WTC11 (cell line): ENCODE data around the gene ARL4C.

Source experiments
- ATF1 ChIP-seq: sonication (generic); formaldehyde crosslinking; IDR thresholded peaks from 2 replicates; pipeline ENCODE4 v1.8.1; 2023; ENCODE audit warnings: mild to moderate bottlenecking, moderate library complexity, missing genetic modification reagents
- FOXP1 ChIP-seq: sonication (generic); formaldehyde crosslinking; IDR thresholded peaks from 2 replicates; pipeline ENCODE4 v1.8.0; 2022; ENCODE audit warnings: missing genetic modification reagents, mild to moderate bottlenecking, moderate library complexity, borderline replicate concordance
- NFYB ChIP-seq: sonication (generic); formaldehyde crosslinking; conservative IDR thresholded peaks from 2 replicates; pipeline ENCODE4 v1.8.0; 2022; ENCODE audit warnings: low read depth, missing genetic modification reagents
- NR3C1 ChIP-seq: sonication (generic); formaldehyde crosslinking; conservative IDR thresholded peaks from 2 replicates; pipeline ENCODE4 v1.8.1; 2023; ENCODE audit warnings: low read depth, mild to moderate bottlenecking, missing genetic modification reagents
- SP1 ChIP-seq: sonication (generic); formaldehyde crosslinking; conservative IDR thresholded peaks from 2 replicates; pipeline ENCODE4 v1.8.1; 2022; ENCODE audit warnings: missing genetic modification reagents
- ZNF138 ChIP-seq: sonication (generic); formaldehyde crosslinking; conservative IDR thresholded peaks from 2 replicates; pipeline ENCODE4 v1.8.1; 2022; ENCODE audit warnings: mild to moderate bottlenecking, moderate library complexity, missing genetic modification reagents
- ZNF232 ChIP-seq: sonication (generic); formaldehyde crosslinking; IDR thresholded peaks from 2 replicates; pipeline ENCODE4 v1.8.0; 2022; ENCODE audit warnings: mild to moderate bottlenecking, missing genetic modification reagents
- TF ChIP-seq, protein P1 (sequence below): fragments of 250-450 bp; sonication (Bioruptor Pico); IDR thresholded peaks from 2 replicates; pipeline ENCODE4 v1.9.0; 2021; ENCODE audit warnings: mild to moderate bottlenecking, borderline replicate concordance
- TF ChIP-seq, protein P2 (sequence below): fragments of 200-600 bp; IDR thresholded peaks from 2 replicates; pipeline ENCODE4 v1.8.0; 2022; ENCODE audit warnings: antibody characterized with exemption
- TF ChIP-seq, protein P3 (sequence below): sonication (generic); formaldehyde crosslinking; conservative IDR thresholded peaks from 2 replicates; pipeline ENCODE4 v1.8.1; 2022; ENCODE audit warnings: mild to moderate bottlenecking, missing genetic modification reagents
- TF ChIP-seq, protein P4 (sequence below): fragments of 250-450 bp; sonication (Bioruptor Pico); IDR thresholded peaks from 2 replicates; pipeline ENCODE4 v1.9.0; 2021; ENCODE audit warnings: mild to moderate bottlenecking
- TF ChIP-seq, protein P5 (sequence below): sonication (generic); formaldehyde crosslinking; IDR thresholded peaks from 2 replicates; pipeline ENCODE4 v1.8.1; 2023; ENCODE audit warnings: mild to moderate bottlenecking, missing genetic modification reagents
- TF ChIP-seq, protein P6 (sequence below): sonication (generic); formaldehyde crosslinking; IDR thresholded peaks from 2 replicates; pipeline ENCODE4 v1.8.0; 2022; ENCODE audit warnings: mild to moderate bottlenecking, missing genetic modification reagents
- TF ChIP-seq, protein P7 (sequence below): sonication (generic); formaldehyde crosslinking; IDR thresholded peaks from 2 replicates; pipeline ENCODE4 v1.8.1; 2023; ENCODE audit warnings: mild to moderate bottlenecking, missing genetic modification reagents, moderate library complexity

DNA sequence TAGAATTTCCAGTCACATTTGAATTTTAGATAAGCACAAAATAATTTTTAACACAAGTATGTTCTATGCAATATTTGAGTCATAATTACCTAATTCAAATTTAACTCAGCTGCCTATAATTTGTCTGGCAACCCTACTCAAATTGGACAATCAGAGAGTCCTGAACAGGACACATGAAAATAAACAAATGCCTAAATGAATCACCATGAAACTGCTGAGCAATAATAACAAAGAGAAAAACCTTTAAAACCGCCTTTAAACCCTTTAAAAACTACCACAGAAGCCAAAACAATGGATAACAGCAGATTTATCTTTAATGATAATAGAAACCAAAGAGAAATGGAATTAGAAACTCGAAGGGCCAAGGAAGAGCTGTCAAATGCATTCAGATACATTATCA, 39.5 kb downstream of the ARL4C start:
- TF ChIP-seq, protein P1, sequence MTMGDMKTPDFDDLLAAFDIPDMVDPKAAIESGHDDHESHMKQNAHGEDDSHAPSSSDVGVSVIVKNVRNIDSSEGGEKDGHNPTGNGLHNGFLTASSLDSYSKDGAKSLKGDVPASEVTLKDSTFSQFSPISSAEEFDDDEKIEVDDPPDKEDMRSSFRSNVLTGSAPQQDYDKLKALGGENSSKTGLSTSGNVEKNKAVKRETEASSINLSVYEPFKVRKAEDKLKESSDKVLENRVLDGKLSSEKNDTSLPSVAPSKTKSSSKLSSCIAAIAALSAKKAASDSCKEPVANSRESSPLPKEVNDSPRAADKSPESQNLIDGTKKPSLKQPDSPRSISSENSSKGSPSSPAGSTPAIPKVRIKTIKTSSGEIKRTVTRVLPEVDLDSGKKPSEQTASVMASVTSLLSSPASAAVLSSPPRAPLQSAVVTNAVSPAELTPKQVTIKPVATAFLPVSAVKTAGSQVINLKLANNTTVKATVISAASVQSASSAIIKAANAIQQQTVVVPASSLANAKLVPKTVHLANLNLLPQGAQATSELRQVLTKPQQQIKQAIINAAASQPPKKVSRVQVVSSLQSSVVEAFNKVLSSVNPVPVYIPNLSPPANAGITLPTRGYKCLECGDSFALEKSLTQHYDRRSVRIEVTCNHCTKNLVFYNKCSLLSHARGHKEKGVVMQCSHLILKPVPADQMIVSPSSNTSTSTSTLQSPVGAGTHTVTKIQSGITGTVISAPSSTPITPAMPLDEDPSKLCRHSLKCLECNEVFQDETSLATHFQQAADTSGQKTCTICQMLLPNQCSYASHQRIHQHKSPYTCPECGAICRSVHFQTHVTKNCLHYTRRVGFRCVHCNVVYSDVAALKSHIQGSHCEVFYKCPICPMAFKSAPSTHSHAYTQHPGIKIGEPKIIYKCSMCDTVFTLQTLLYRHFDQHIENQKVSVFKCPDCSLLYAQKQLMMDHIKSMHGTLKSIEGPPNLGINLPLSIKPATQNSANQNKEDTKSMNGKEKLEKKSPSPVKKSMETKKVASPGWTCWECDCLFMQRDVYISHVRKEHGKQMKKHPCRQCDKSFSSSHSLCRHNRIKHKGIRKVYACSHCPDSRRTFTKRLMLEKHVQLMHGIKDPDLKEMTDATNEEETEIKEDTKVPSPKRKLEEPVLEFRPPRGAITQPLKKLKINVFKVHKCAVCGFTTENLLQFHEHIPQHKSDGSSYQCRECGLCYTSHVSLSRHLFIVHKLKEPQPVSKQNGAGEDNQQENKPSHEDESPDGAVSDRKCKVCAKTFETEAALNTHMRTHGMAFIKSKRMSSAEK (CRISPR knock-in tag), result no peak
- no peak for TF ChIP-seq NR3C1
- TF ChIP-seq, protein P2, sequence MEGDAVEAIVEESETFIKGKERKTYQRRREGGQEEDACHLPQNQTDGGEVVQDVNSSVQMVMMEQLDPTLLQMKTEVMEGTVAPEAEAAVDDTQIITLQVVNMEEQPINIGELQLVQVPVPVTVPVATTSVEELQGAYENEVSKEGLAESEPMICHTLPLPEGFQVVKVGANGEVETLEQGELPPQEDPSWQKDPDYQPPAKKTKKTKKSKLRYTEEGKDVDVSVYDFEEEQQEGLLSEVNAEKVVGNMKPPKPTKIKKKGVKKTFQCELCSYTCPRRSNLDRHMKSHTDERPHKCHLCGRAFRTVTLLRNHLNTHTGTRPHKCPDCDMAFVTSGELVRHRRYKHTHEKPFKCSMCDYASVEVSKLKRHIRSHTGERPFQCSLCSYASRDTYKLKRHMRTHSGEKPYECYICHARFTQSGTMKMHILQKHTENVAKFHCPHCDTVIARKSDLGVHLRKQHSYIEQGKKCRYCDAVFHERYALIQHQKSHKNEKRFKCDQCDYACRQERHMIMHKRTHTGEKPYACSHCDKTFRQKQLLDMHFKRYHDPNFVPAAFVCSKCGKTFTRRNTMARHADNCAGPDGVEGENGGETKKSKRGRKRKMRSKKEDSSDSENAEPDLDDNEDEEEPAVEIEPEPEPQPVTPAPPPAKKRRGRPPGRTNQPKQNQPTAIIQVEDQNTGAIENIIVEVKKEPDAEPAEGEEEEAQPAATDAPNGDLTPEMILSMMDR, result no peak
- TF ChIP-seq NFYB (CRISPR knock-in tag), result no peak
- TF ChIP-seq, protein P3, sequence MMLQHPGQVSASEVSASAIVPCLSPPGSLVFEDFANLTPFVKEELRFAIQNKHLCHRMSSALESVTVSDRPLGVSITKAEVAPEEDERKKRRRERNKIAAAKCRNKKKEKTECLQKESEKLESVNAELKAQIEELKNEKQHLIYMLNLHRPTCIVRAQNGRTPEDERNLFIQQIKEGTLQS, result no peak
- TF ChIP-seq, protein P4, sequence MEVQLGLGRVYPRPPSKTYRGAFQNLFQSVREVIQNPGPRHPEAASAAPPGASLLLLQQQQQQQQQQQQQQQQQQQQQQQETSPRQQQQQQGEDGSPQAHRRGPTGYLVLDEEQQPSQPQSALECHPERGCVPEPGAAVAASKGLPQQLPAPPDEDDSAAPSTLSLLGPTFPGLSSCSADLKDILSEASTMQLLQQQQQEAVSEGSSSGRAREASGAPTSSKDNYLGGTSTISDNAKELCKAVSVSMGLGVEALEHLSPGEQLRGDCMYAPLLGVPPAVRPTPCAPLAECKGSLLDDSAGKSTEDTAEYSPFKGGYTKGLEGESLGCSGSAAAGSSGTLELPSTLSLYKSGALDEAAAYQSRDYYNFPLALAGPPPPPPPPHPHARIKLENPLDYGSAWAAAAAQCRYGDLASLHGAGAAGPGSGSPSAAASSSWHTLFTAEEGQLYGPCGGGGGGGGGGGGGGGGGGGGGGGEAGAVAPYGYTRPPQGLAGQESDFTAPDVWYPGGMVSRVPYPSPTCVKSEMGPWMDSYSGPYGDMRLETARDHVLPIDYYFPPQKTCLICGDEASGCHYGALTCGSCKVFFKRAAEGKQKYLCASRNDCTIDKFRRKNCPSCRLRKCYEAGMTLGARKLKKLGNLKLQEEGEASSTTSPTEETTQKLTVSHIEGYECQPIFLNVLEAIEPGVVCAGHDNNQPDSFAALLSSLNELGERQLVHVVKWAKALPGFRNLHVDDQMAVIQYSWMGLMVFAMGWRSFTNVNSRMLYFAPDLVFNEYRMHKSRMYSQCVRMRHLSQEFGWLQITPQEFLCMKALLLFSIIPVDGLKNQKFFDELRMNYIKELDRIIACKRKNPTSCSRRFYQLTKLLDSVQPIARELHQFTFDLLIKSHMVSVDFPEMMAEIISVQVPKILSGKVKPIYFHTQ (CRISPR knock-in tag), result no peak
- TF ChIP-seq ZNF138 (CRISPR knock-in tag), result no peak
- TF ChIP-seq FOXP1 (CRISPR knock-in tag), result no peak
- TF ChIP-seq, protein P5, sequence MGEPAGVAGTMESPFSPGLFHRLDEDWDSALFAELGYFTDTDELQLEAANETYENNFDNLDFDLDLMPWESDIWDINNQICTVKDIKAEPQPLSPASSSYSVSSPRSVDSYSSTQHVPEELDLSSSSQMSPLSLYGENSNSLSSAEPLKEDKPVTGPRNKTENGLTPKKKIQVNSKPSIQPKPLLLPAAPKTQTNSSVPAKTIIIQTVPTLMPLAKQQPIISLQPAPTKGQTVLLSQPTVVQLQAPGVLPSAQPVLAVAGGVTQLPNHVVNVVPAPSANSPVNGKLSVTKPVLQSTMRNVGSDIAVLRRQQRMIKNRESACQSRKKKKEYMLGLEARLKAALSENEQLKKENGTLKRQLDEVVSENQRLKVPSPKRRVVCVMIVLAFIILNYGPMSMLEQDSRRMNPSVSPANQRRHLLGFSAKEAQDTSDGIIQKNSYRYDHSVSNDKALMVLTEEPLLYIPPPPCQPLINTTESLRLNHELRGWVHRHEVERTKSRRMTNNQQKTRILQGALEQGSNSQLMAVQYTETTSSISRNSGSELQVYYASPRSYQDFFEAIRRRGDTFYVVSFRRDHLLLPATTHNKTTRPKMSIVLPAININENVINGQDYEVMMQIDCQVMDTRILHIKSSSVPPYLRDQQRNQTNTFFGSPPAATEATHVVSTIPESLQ, result no peak
- TF ChIP-seq ATF1, result no peak
- TF ChIP-seq SP1, result no peak
- TF ChIP-seq, protein P6, sequence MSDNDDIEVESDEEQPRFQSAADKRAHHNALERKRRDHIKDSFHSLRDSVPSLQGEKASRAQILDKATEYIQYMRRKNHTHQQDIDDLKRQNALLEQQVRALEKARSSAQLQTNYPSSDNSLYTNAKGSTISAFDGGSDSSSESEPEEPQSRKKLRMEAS (CRISPR knock-in tag), result no peak
- TF ChIP-seq, protein P7, sequence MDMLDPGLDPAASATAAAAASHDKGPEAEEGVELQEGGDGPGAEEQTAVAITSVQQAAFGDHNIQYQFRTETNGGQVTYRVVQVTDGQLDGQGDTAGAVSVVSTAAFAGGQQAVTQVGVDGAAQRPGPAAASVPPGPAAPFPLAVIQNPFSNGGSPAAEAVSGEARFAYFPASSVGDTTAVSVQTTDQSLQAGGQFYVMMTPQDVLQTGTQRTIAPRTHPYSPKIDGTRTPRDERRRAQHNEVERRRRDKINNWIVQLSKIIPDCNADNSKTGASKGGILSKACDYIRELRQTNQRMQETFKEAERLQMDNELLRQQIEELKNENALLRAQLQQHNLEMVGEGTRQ (CRISPR knock-in tag), result no peak
- no peak for TF ChIP-seq ZNF232
